GM12878 (cell line): ENCODE results near the gene ARHGAP15.

ENCODE experiments used
- CTCF ChIP-seq, 3 experiments: IDR thresholded peaks in 2 of 3; conservative IDR thresholded peaks in 1 of 3; 2 replicates each; pipeline ENCODE4 v1.5.1; 2011; ENCODE audit warnings: low read depth in 3 of 3, low read length in 3 of 3, mild to moderate bottlenecking in 3 of 3, control low read depth in 2 of 3, moderate library complexity in 2 of 3, inconsistent platforms in 1 of 3, mixed read lengths in 1 of 3; ENCODE audit not compliant: control insufficient read depth in 2 of 3, insufficient read depth in 1 of 3; ENCODE audit errors: extremely low read depth in 1 of 3
- ELK1 ChIP-seq: IDR thresholded peaks from 2 replicates; pipeline ENCODE4 v1.6.1; 2012; ENCODE audit warnings: low read depth, low read length, improper control_type of control experiment
- GATAD2B ChIP-seq: fragments of 450-650 bp; conservative IDR thresholded peaks from 2 replicates; pipeline ENCODE4 v1.6.1; 2017; ENCODE audit warnings: low read depth, mild to moderate bottlenecking, moderate library complexity
- HDGF ChIP-seq: fragments of 450-650 bp; IDR thresholded peaks from 2 replicates; pipeline ENCODE4 v1.6.1; 2016; ENCODE audit warnings: antibody characterized with exemption
- KLF5 ChIP-seq: fragments of 450-650 bp; IDR thresholded peaks from 2 replicates; pipeline ENCODE4 v1.6.1; 2014; ENCODE audit warnings: mild to moderate bottlenecking; ENCODE audit not compliant: partially characterized antibody
- LARP7 ChIP-seq: fragments of 450-650 bp; IDR thresholded peaks from 2 replicates; pipeline ENCODE4 v1.6.1; 2017; ENCODE audit warnings: mild to moderate bottlenecking
- POLR2A ChIP-seq: IDR thresholded peaks from 2 replicates; pipeline ENCODE4 v1.6.1; 2011; ENCODE audit warnings: low read depth, mild to moderate bottlenecking, low read length
- RAD21 ChIP-seq: IDR thresholded peaks from 2 replicates; pipeline ENCODE4 v1.6.1; 2011; ENCODE audit warnings: mild to moderate bottlenecking, low read depth, low read length, moderate library complexity; ENCODE audit not compliant: insufficient read depth
- SPI1 ChIP-seq: IDR thresholded peaks from 2 replicates; pipeline ENCODE4 v1.6.1; 2011; ENCODE audit warnings: low read depth, mild to moderate bottlenecking, low read length, moderate library complexity, borderline replicate concordance; ENCODE audit not compliant: insufficient read depth
- SREBF1 ChIP-seq: IDR thresholded peaks from 2 replicates; pipeline ENCODE4 v1.6.1; 2012; ENCODE audit warnings: mild to moderate bottlenecking, low read length
- STAT1 ChIP-seq: fragments of 450-650 bp; conservative IDR thresholded peaks from 2 replicates; pipeline ENCODE4 v1.6.1; 2014; ENCODE audit warnings: antibody characterized with exemption, mild to moderate bottlenecking
- SUZ12 ChIP-seq: fragments of 200-600 bp; sonication (generic); IDR thresholded peaks from one replicate; pipeline ENCODE4 v1.6.1; 2018; ENCODE audit warnings: antibody characterized with exemption, mild to moderate bottlenecking; ENCODE audit not compliant: unreplicated experiment
- ZNF217 ChIP-seq: fragments of 450-650 bp; IDR thresholded peaks from 2 replicates; pipeline ENCODE4 v1.6.1; 2017; ENCODE audit warnings: antibody characterized with exemption, mild to moderate bottlenecking

- TF ChIP-seq STAT1: no peak
- TF ChIP-seq ELK1: no peak
- TF ChIP-seq LARP7: no peak
- no peak for TF ChIP-seq SUZ12
- no peak for TF ChIP-seq CTCF (IDR thresholded peaks at IDR 0.05 in 2 of 3, conservative IDR thresholded peaks at IDR 0.05 in 1 of 3; ENCODE audit: control insufficient read depth in 2 of 3, extremely low read depth in 1 of 3, insufficient read depth in 1 of 3, low read depth in 3 of 3, low read length in 3 of 3)
- TF ChIP-seq RAD21: no peak
- TF ChIP-seq SPI1: no peak
- TF ChIP-seq KLF5: no peak
- TF ChIP-seq GATAD2B: no peak
- no peak for TF ChIP-seq POLR2A
- no peak for TF ChIP-seq SREBF1
- TF ChIP-seq HDGF: no peak
- TF ChIP-seq ZNF217: no peak
Measured at GRCh38 chr2:143355870-143356269, 226.7 kb downstream of the ARHGAP15 start.
